GM12874 (cell line): ENCODE measurements around the gene SND1.

Experiments used
- CTCF ChIP-seq: IDR thresholded peaks from 2 replicates; pipeline ENCODE4 v1.5.1; 2011; ENCODE audit warnings: low read depth, mild to moderate bottlenecking, control low read depth, low read length, moderate library complexity; ENCODE audit not compliant: insufficient read depth

The SND1 gene

GRCh38 chr7:128003167-128003566, 351.2 kb downstream of the SND1 start:
- no peak for TF ChIP-seq CTCF

GRCh38 chr7:128003787-128004186, 351.8 kb downstream of the SND1 start:
- TF ChIP-seq CTCF: no peak

- no peak for TF ChIP-seq CTCF
Observed at GRCh38 chr7:128004623-128005022, 352.6 kb downstream of the SND1 start.

- TF ChIP-seq CTCF: no peak
Observed at GRCh38 chr7:128005117-128005516, 353.1 kb downstream of the SND1 start.

GRCh38 chr7:128005759-128006159, 353.8 kb downstream of the SND1 start:
- no peak for TF ChIP-seq CTCF

- no peak for TF ChIP-seq CTCF
Observed at GRCh38 chr7:128006550-128007302, 354.7 kb downstream of the SND1 start.

GRCh38 chr7:128007303-128007680, 355.3 kb downstream of the SND1 start:
- no peak for TF ChIP-seq CTCF

- no peak for TF ChIP-seq CTCF
Observed at GRCh38 chr7:128008141-128008540, 356.1 kb downstream of the SND1 start.
